Fibroblast of lung (primary cell): ENCODE data around the gene BAD. TPM values are rescaled to one million over a fixed set of nuclear protein-coding genes. Genes with fewer than 3 reads are reported as not detected.

ENCODE experiments used
- DNase-seq, 2 donors: peaks; one replicate each; pipeline versions ENCODE4 v3.0.0 to v3.0.0-alpha.2; 2010; ENCODE audit warnings: low read depth in 2 of 2
- H2AFZ ChIP-seq: 2 replicates; pipeline ENCODE4 v1.5.1; 2012; ENCODE audit warnings: low read length, control low read depth, inconsistent platforms
- H3K27ac ChIP-seq: 2 replicates; pipeline ENCODE4 v1.5.1; 2011; ENCODE audit warnings: low read length, control low read depth; ENCODE audit not compliant: insufficient read depth
- H3K27me3 ChIP-seq: 2 replicates; pipeline ENCODE4 v1.5.1; 2011; ENCODE audit warnings: mild to moderate bottlenecking, low read length; ENCODE audit not compliant: control insufficient read depth, insufficient read depth
- H3K36me3 ChIP-seq: 2 replicates; pipeline ENCODE4 v1.5.1; 2011; ENCODE audit warnings: low read length; ENCODE audit not compliant: control insufficient read depth, insufficient read depth
- H3K4me1 ChIP-seq: 2 replicates; pipeline ENCODE4 v1.5.1; 2011; ENCODE audit warnings: low read length; ENCODE audit not compliant: control insufficient read depth, insufficient read depth; ENCODE audit errors: extremely low read depth
- H3K4me2 ChIP-seq: 2 replicates; pipeline ENCODE4 v1.5.1; 2011; ENCODE audit warnings: low read length, control low read depth; ENCODE audit not compliant: insufficient read depth; ENCODE audit errors: extremely low read depth
- H3K4me3 ChIP-seq, 4 experiments: fragments of 200-600 bp in 1 of 4; sonication (generic) in 1 of 4; replicated peaks in 1 of 4; 2 replicates each; pipeline ENCODE4 v1.5.1; 2011 to 2016; ENCODE audit warnings: low read length in 4 of 4, low read depth in 3 of 4, mild to moderate bottlenecking in 3 of 4, control low read depth in 2 of 4, inconsistent platforms in 1 of 4, mixed read lengths in 1 of 4; ENCODE audit not compliant: insufficient read depth in 1 of 4; ENCODE audit errors: control extremely low read depth in 1 of 4
- H3K79me2 ChIP-seq: 2 replicates; pipeline ENCODE4 v1.5.1; 2012; ENCODE audit warnings: mild to moderate bottlenecking, low read length, inconsistent platforms; ENCODE audit not compliant: control insufficient read depth, insufficient read depth
- H3K9ac ChIP-seq: 2 replicates; pipeline ENCODE4 v1.5.1; 2011; ENCODE audit warnings: mild to moderate bottlenecking, low read length, control low read depth; ENCODE audit not compliant: insufficient read depth
- H3K9me3 ChIP-seq: 2 replicates; pipeline ENCODE4 v1.5.1; 2012; ENCODE audit warnings: low read depth, low read length; ENCODE audit not compliant: control insufficient read depth, insufficient read depth
- H4K20me1 ChIP-seq: 2 replicates; pipeline ENCODE4 v1.5.1; 2011; ENCODE audit warnings: low read length; ENCODE audit not compliant: control insufficient read depth, insufficient read depth; ENCODE audit errors: extremely low read depth
- CTCF ChIP-seq, 2 donors: IDR thresholded peaks in 1 of 2; conservative IDR thresholded peaks in 1 of 2; 1 replicate in 1 of 2; 2 replicates in 1 of 2; pipeline ENCODE4 v1.5.1; 2011 to 2012; ENCODE audit warnings: low read length in 2 of 2, control low read depth in 1 of 2, inconsistent platforms in 1 of 2, low read depth in 1 of 2, mild to moderate bottlenecking in 1 of 2
- EZH2 ChIP-seq: IDR thresholded peaks from 2 replicates; pipeline ENCODE4 v1.5.1; 2012; ENCODE audit warnings: low read length, control low read depth, mild to moderate bottlenecking; ENCODE audit errors: missing control alignments
- polyA plus RNA-seq, 2 donors: library from polyadenylated mRNA; depleted of rRNA in 1 of 2; stranded (reverse) in 1 of 2; unstranded in 1 of 2; fragments of >200 nt; gene quantifications; 2 replicates each; pipeline ENCODE4 v1.2.1, GENCODE V29; 2011 to 2012; ENCODE audit warnings: missing spikeins in 1 of 2
- total RNA-seq: library from RNA; depleted of rRNA; stranded (reverse); fragments of >200 nt; gene quantifications from 2 replicates; pipeline ENCODE4 v1.2.1, GENCODE V29; 2014

BAD gene
- total and polyA plus RNA-seq, 2 donors (not counting 1 experiment from before 2014, with no cell fraction given) = 31.6 to 79.9 TPM

- Histone ChIP-seq H2AFZ (no peak overlapping the region), H3K9me3 (no peaks in the 10 kb centered on the region), H3K27ac (no peak overlapping the region), H3K9ac (no peak overlapping the region), H3K4me3 (no peak overlapping the region), H3K4me1 (no peaks in the 10 kb centered on the region), H3K36me3 (peaks cover 5% of the 10 kb centered on the region), H3K4me2 (no peak overlapping the region), H4K20me1 (no peaks in the 10 kb centered on the region), H3K79me2 (peaks cover 13% of the 10 kb centered on the region), H3K27me3 (no peaks in the 10 kb centered on the region)
- no peak for TF ChIP-seq CTCF (conservative IDR thresholded peaks at IDR 0.05 in 1 of 2, IDR thresholded peaks at IDR 0.05 in 1 of 2; ENCODE audit: low read depth in 1 of 2, low read length in 2 of 2)
- no peak for DNase-seq
Observed at GRCh38 chr11:64320556-64320955, 36.1 kb upstream of the BAD start.

GRCh38 chr11:64318766-64319761, 34.6 kb upstream of the BAD start:
- H3K36me3 ChIP-seq = peaks cover 14% of the 10 kb centered on the region
- no peaks in the 10 kb centered on the region for H3K4me1 ChIP-seq
- peaks cover 13% of the 10 kb centered on the region for H3K79me2 ChIP-seq
- peak overlapping the region; percentile 73 to 97 (median 76) for H3K4me3 ChIP-seq
- H3K9ac ChIP-seq = peak overlapping the region; percentile 92
- no peaks in the 10 kb centered on the region for H4K20me1 ChIP-seq
- no peak overlapping the region for H3K27ac ChIP-seq
- no peaks in the 10 kb centered on the region for H3K27me3 ChIP-seq
- H2AFZ ChIP-seq = no peak overlapping the region
- H3K9me3 ChIP-seq = no peaks in the 10 kb centered on the region
- DNase-seq = no peak
- H3K4me2 ChIP-seq = peak overlapping the region; percentile 93
- TF ChIP-seq CTCF (conservative IDR thresholded peaks at IDR 0.05 in 1 of 2, IDR thresholded peaks at IDR 0.05 in 1 of 2; ENCODE audit: low read depth in 1 of 2, low read length in 2 of 2) (no peak), EZH2 (no peak)

GRCh38 chr11:64317961-64318765, 33.7 kb upstream of the BAD start, which contains the start of gene PRDX5:
TSS of gene PRDX5 (plus strand) at chr11:64318121. CDS start at chr11:64318216, 95 bp downstream.
- peak within 1 kb of the TSS; percentile 51 for H2AFZ ChIP-seq
- peak; percentile 92 to 96 for DNase-seq
- H3K9me3 ChIP-seq = no peaks in the 10 kb centered on the region
- H3K36me3 ChIP-seq = peaks cover 14% of the 10 kb centered on the region
- H3K4me3 ChIP-seq = peak within 1 kb of the TSS; percentile 73 to 97 (median 76)
- peak within 1 kb of the TSS; percentile 97 for H3K27ac ChIP-seq
- no peaks in the 10 kb centered on the region for H3K27me3 ChIP-seq
- TF ChIP-seq EZH2 (no peak), CTCF (conservative IDR thresholded peaks at IDR 0.05 in 1 of 2, IDR thresholded peaks at IDR 0.05 in 1 of 2; ENCODE audit: low read depth in 1 of 2, low read length in 2 of 2) (no peak)
- H3K4me2 ChIP-seq = peak within 1 kb of the TSS; percentile 93
- H4K20me1 ChIP-seq = no peaks in the 10 kb centered on the region
- peaks cover 13% of the 10 kb centered on the region for H3K79me2 ChIP-seq
- H3K4me1 ChIP-seq = no peaks in the 10 kb centered on the region
- peak within 1 kb of the TSS; percentile 92 for H3K9ac ChIP-seq
